Measurements from ENCODE around the gene ATP13A3.

The ATP13A3 gene

DNA sequence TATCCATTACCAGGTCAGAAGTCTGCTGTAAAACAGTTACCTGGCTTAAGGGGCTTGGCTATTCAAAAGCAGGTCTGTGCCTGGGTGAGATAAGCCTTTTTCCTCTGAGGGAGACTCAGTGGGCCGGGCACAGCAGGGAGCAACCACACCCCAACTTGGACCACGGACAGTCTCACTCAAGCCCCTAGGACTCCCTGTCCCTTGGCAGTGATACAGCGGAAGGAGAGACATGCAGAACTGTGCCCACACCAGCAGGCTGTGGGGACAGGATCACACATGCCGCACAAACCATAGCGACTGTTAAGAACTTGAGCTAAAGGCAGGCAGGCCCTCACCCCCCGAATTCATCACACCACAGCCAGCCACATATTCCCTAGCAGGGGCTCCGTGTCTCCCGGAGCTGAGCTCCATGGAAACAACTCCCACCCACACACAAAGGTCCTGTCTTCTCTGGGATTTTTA lies 84.9 kb downstream of the ATP13A3 start:
- DNase-seq (ENCODE audit: low spot score) = no peak
- no peak for TF ChIP-seq CTCF (IDR thresholded peaks at IDR 0.05; ENCODE audit: borderline replicate concordance, control extremely low read depth, extremely low read depth, insufficient read depth, missing control alignments)
- in situ Hi-C loops (cut with MboI; ENCODE audit: low sequenced_read_pairs, unreplicated experiment) = no loop called here

- in situ Hi-C loops (cut with MboI; ENCODE audit: low sequenced_read_pairs, unreplicated experiment) = no loop called here
- no peak for TF ChIP-seq CTCF (IDR thresholded peaks at IDR 0.05; ENCODE audit: borderline replicate concordance, control extremely low read depth, extremely low read depth, insufficient read depth, missing control alignments)
Measured at GRCh38 chr3:194401346-194401745, 85.5 kb downstream of the ATP13A3 start.

DNA sequence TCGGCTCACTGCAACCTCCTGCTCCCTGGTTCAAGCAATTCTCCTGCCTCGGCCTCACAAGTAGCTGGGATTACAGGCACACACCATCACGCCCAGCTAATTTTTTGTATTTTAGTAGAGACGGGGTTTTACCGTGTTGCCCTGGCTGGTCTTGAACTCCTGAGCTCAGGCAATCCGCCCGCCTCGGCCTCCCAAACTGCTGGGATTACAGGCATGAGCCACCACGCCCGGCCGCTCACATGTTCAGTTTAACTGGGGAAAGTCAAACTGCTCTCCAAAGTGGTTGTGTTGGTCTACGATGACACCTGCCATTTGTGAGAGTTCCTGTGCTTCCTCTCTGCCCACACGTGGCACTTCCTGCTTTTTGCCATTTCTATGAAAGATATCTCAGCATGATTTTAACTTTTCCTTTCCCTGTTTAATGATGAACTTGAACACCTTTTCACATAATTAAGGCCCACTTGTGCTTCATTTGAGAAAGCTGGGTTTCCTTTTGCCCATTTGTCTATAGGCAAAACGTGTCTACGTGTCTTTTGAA lies 86.9 kb downstream of the ATP13A3 start:
- in situ Hi-C loops (cut with MboI; ENCODE audit: low sequenced_read_pairs, unreplicated experiment) = no loop called here
- no peak for TF ChIP-seq CTCF (IDR thresholded peaks at IDR 0.05; ENCODE audit: borderline replicate concordance, control extremely low read depth, extremely low read depth, insufficient read depth, missing control alignments)
- no peak for DNase-seq (ENCODE audit: low spot score)

More at GRCh38 chr3:194401346-194401745, 85.5 kb downstream of the ATP13A3 start:
- DNase-seq (ENCODE audit: low spot score) = no peak

DNA sequence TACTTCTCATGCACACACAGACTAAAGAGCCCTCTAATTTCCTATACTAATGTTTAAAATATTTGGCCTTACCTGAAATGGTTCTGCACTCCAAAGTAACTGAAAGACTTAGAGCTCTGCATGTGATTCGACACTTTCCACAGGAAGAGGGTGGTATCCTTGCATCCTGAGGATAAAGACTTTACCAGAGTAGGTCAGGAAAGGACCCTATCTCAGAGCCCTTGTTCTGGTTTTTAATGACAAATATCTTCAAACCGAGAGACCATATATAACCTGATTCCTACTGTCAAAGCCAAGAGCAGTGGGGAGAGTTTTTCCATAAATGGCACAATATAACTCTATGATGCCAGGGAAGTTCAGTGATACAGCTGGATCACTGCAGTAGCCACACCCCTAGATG lies 87.6 kb downstream of the ATP13A3 start, which contains the start of gene GP5:
Gene GP5, minus strand, starts transcription at position 101 of the 400 bp plus-strand sequence. CDS start 984 bp downstream, outside the sequence.
- DNase-seq (ENCODE audit: low spot score) = no peak
- in situ Hi-C loops (cut with MboI; ENCODE audit: low sequenced_read_pairs, unreplicated experiment) = no loop called here
- no peak for TF ChIP-seq CTCF (IDR thresholded peaks at IDR 0.05; ENCODE audit: borderline replicate concordance, control extremely low read depth, extremely low read depth, insufficient read depth, missing control alignments)

DNA sequence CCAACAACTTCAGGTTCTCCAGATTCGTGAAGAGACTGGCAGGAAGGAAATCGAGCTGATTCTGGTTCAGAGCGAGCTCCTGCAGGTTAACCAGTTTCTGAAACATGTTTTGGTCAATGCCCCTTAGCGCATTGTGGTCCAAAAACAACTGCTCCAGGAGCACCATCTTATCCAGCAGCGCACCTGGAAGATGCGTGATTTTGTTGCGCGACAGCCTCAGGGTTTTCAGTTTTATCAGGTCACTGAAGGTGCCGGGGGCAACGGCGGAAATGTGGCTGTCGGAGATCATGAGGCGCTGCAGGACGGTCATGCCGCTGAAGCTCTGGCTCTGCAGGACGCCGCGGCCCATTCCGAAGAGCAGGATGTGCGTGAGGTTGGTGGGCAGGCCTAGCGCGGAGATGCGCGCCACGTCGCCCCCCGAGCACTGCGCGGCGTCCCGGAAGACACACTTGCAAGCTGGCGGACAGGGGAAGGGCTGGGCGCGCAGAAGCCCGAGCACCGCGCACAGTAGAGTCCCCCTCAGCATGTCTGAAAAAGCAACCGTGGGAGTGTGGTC lies 89.0 kb downstream of the ATP13A3 start:
- in situ Hi-C loops (cut with MboI; ENCODE audit: low sequenced_read_pairs, unreplicated experiment) = no loop called here
- DNase-seq (ENCODE audit: low spot score) = no peak
- no peak for TF ChIP-seq CTCF (IDR thresholded peaks at IDR 0.05; ENCODE audit: borderline replicate concordance, control extremely low read depth, extremely low read depth, insufficient read depth, missing control alignments)

DNA sequence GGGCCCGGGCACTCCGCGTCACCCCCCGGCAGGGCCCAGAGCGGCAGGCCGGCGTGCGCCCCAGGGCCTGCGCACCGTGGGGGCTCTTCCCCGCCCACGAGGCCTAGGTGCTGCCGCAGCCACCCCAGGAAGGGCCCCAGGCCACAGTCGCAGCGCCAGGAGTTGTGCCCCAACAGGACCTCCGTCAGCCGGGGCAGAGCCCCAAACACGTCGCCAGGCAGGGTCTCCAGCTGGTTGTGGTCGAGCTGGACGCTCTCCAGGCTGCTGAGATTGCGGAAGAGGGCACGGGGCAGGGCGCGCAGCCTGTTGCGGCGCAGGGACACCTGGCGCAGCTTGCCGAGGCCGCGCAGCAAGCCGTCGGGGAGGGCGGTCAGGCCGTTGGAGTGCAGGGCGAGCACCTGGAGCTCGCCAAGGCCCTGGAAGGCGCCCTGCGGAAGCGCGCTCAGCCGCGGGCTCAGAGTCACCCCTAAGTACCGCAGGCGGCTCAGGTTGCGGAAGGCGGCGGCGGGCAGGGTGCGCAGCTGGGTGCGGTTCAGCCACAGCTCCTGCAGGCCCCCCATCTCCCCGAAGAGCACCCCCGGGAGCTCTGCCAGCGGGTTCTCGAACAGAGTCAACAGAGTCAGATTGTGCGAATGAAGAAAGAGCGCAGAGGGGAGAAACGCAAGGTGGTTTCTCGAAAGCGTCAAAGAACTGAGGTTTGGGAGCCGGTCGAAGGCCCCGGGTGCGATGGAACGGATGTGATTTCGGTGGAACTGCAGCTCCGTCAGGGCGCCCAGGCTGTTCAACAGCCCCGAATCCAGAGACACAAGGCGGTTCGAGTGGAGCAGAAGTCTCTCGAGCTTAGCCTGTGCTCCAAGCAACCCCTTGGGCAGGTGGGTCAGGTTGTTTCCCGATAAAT lies 89.7 kb downstream of the ATP13A3 start:
- peak; percentile 55 for DNase-seq (ENCODE audit: low spot score)
- in situ Hi-C loops (cut with MboI; ENCODE audit: low sequenced_read_pairs, unreplicated experiment) = no loop called here
- TF ChIP-seq CTCF (IDR thresholded peaks at IDR 0.05; ENCODE audit: borderline replicate concordance, control extremely low read depth, extremely low read depth, insufficient read depth, missing control alignments) = no peak
